OCI-LY1 (cell line): ENCODE measurements around the gene FAM124A.

Source experiments
- H2AFZ ChIP-seq: fragments of 200-600 bp; sonication (generic), shearing (Covaris generic); 2 replicates; pipeline ENCODE4 v1.6.0; 2014; ENCODE audit warnings: antibody characterized with exemption, mild to moderate bottlenecking, low read length
- H3F3A ChIP-seq: fragments of 200-600 bp; sonication (generic), shearing (Covaris generic); 2 replicates; pipeline ENCODE4 v1.6.0; 2014; ENCODE audit warnings: mild to moderate bottlenecking, antibody characterized with exemption, low read length, moderate library complexity; ENCODE audit not compliant: insufficient read depth
- H3K27ac ChIP-seq: fragments of 200-600 bp; sonication (generic); 2 replicates; pipeline ENCODE4 v1.5.1; 2014; ENCODE audit warnings: low read length, mixed run types, mild to moderate bottlenecking, low read depth; ENCODE audit not compliant: poor library complexity, severe bottlenecking
- H3K27me3 ChIP-seq: fragments of 200-600 bp; sonication (generic); 2 replicates; pipeline ENCODE4 v1.6.0; 2014; ENCODE audit warnings: antibody characterized with exemption, mild to moderate bottlenecking, low read length, moderate library complexity; ENCODE audit not compliant: insufficient read depth
- H3K36me3 ChIP-seq: fragments of 200-600 bp; sonication (generic); 2 replicates; pipeline ENCODE4 v1.6.1; 2014; ENCODE audit warnings: mild to moderate bottlenecking, antibody characterized with exemption, low read length, moderate library complexity, mixed read lengths; ENCODE audit not compliant: insufficient read depth
- H3K4me1 ChIP-seq: fragments of 200-600 bp; sonication (generic); 2 replicates; pipeline ENCODE4 v1.5.1; 2014; ENCODE audit warnings: mild to moderate bottlenecking, low read length, moderate library complexity; ENCODE audit not compliant: insufficient read depth, severe bottlenecking
- H3K4me2 ChIP-seq: fragments of 200-600 bp; sonication (generic), shearing (Covaris generic); 2 replicates; pipeline ENCODE4 v1.6.1; 2014; ENCODE audit warnings: low read length
- H3K4me3 ChIP-seq: fragments of 200-600 bp; sonication (generic); 2 replicates; pipeline ENCODE4 v1.5.1; 2014; ENCODE audit warnings: low read length, low read depth, mild to moderate bottlenecking, mixed read lengths; ENCODE audit not compliant: poor library complexity, severe bottlenecking
- H3K79me2 ChIP-seq: fragments of 200-600 bp; shearing (Covaris generic); 2 replicates; pipeline ENCODE4 v1.6.1; 2016; ENCODE audit warnings: mixed run types, low read length, mixed read lengths; ENCODE audit not compliant: insufficient read depth
- H3K9ac ChIP-seq: fragments of 200-600 bp; sonication (generic), shearing (Covaris generic); 2 replicates; pipeline ENCODE4 v1.6.1; 2014; ENCODE audit warnings: mild to moderate bottlenecking, low read length, mixed read lengths
- H3K9me2 ChIP-seq: fragments of 200-600 bp; sonication (generic), shearing (Covaris generic); 2 replicates; pipeline ENCODE4 v1.6.1; 2014; ENCODE audit warnings: low read depth, mild to moderate bottlenecking, low read length, mixed read lengths
- H3K9me3 ChIP-seq: fragments of 200-600 bp; shearing (Covaris generic); 2 replicates; pipeline ENCODE4 v1.6.1; 2014; ENCODE audit warnings: low read length, mixed read lengths
- H4K20me1 ChIP-seq: fragments of 200-600 bp; sonication (generic), shearing (Covaris generic); 2 replicates; pipeline ENCODE4 v1.6.0; 2016; ENCODE audit warnings: mild to moderate bottlenecking, low read length; ENCODE audit not compliant: insufficient read depth
- CTCF ChIP-seq: fragments of 200-600 bp; sonication (generic), shearing (Covaris generic); IDR thresholded peaks from 2 replicates; pipeline ENCODE4 v1.5.1; 2017; ENCODE audit warnings: mild to moderate bottlenecking, antibody characterized with exemption, low read length, moderate library complexity, mixed read lengths
- EZH2 ChIP-seq: fragments of 200-600 bp; sonication (generic), shearing (Covaris generic); IDR thresholded peaks from 2 replicates; pipeline ENCODE4 v1.8.0; 2017; ENCODE audit warnings: borderline replicate concordance, mixed run types, mild to moderate bottlenecking, antibody characterized with exemption, low read length, moderate library complexity, mixed read lengths

FAM124A gene

GRCh38 chr13:51313619-51314018 lies 91.4 kb downstream of the FAM124A start:
- H2AFZ ChIP-seq: no peak overlapping the region
- no peaks in the 10 kb centered on the region for H4K20me1 ChIP-seq
- no peak overlapping the region for H3K9ac ChIP-seq
- H3K27me3 ChIP-seq: no peaks in the 10 kb centered on the region
- no peak overlapping the region for H3K4me3 ChIP-seq
- H3F3A ChIP-seq: no peaks in the 10 kb centered on the region
- H3K4me1 ChIP-seq: no peaks in the 10 kb centered on the region
- no peaks in the 10 kb centered on the region for H3K79me2 ChIP-seq
- no peak for TF ChIP-seq CTCF
- no peak for TF ChIP-seq EZH2
- no peaks in the 10 kb centered on the region for H3K9me3 ChIP-seq
- no peaks in the 10 kb centered on the region for H3K9me2 ChIP-seq
- H3K36me3 ChIP-seq: no peaks in the 10 kb centered on the region
- no peak overlapping the region for H3K4me2 ChIP-seq
- H3K27ac ChIP-seq: no peak overlapping the region

GRCh38 chr13:51317262-51317661 lies 95.1 kb downstream of the FAM124A start:
- Histone ChIP-seq H3K9me2 (no peaks in the 10 kb centered on the region), H3K36me3 (no peaks in the 10 kb centered on the region), H2AFZ (no peak overlapping the region), H3K4me3 (no peak overlapping the region), H3K4me2 (no peak overlapping the region), H3K9me3 (no peaks in the 10 kb centered on the region), H3K79me2 (no peaks in the 10 kb centered on the region), H3F3A (no peaks in the 10 kb centered on the region), H3K4me1 (no peaks in the 10 kb centered on the region), H3K27ac (no peak overlapping the region), H3K27me3 (no peaks in the 10 kb centered on the region), H3K9ac (no peak overlapping the region), H4K20me1 (no peaks in the 10 kb centered on the region)
- TF ChIP-seq CTCF: no peak
- TF ChIP-seq EZH2: no peak

- no peak overlapping the region for H3K9ac ChIP-seq
- H3K4me2 ChIP-seq: no peak overlapping the region
- no peak for TF ChIP-seq EZH2
- TF ChIP-seq CTCF: no peak
- H3K79me2 ChIP-seq: no peaks in the 10 kb centered on the region
- H3K36me3 ChIP-seq: no peaks in the 10 kb centered on the region
- H3K9me2 ChIP-seq: no peaks in the 10 kb centered on the region
- H4K20me1 ChIP-seq: no peaks in the 10 kb centered on the region
- H3K4me1 ChIP-seq: no peaks in the 10 kb centered on the region
- H3K4me3 ChIP-seq: no peak overlapping the region
- no peaks in the 10 kb centered on the region for H3F3A ChIP-seq
- no peaks in the 10 kb centered on the region for H3K9me3 ChIP-seq
- no peaks in the 10 kb centered on the region for H3K27me3 ChIP-seq
- H2AFZ ChIP-seq: no peak overlapping the region
- H3K27ac ChIP-seq: no peak overlapping the region
Measured at GRCh38 chr13:51318015-51318414, 95.8 kb downstream of the FAM124A start.
